Activated naive CD8-positive, alpha-beta T cell treated with anti-CD3 and anti-CD28 coated beads, Interleukin-2, amount 10 ng/mL, durations not matched to agents 7 days and 5 days (primary cell): ENCODE measurements around the gene CREG2. TPM values are rescaled to one million over a fixed set of nuclear protein-coding genes. Genes with fewer than 3 reads are reported as not detected.

Experiments used
- ATAC-seq: fragments of 150-1000 bp; cut with Tn5 transposase; one replicate; pipeline ENCODE4 v1.10.0; 2021; ENCODE audit warnings: low read depth, moderate library complexity
- POLR2A ChIA-PET: fragments of 350-600 bp; sonication (Branson Sonifier 250); formaldehyde crosslinking; loops from one replicate; lab custom pipeline; 2021; ENCODE audit warnings: antibody characterized with exemption; lab: Charles Lee
- DNase-seq: peaks from one replicate; pipeline ENCODE4 v3.0.0; 2021
- H3K27ac Mint-ChIP-seq: one replicate; pipeline ENCODE4 v1.8.0; 2022; ENCODE audit warnings: mild to moderate bottlenecking, mixed read lengths
- H3K27me3 Mint-ChIP-seq: one replicate; pipeline ENCODE4 v1.8.0; 2022; ENCODE audit warnings: mild to moderate bottlenecking, moderate library complexity, mixed read lengths
- H3K36me3 Mint-ChIP-seq: one replicate; pipeline ENCODE4 v1.8.0; 2021; ENCODE audit warnings: mild to moderate bottlenecking, mixed read lengths
- H3K4me1 Mint-ChIP-seq: one replicate; pipeline ENCODE4 v1.8.0; 2021; ENCODE audit warnings: mixed read lengths
- H3K4me3 Mint-ChIP-seq: one replicate; pipeline ENCODE4 v1.8.0; 2022; ENCODE audit warnings: mild to moderate bottlenecking, moderate library complexity, mixed read lengths
- H3K9me3 Mint-ChIP-seq: one replicate; pipeline ENCODE4 v1.8.0; 2021; ENCODE audit warnings: mixed read lengths
- total RNA-seq, 2 experiments: library from RNA; stranded (reverse); gene quantifications; one replicate each; pipeline ENCODE4 v1.2.3, GENCODE V29; 2021

CREG2 gene
- total RNA-seq, 2 experiments from 2014 or later: not detected

- DNase-seq (no peak), ATAC-seq (no peak)
- no peak overlapping the region for H3K27ac Mint-ChIP-seq
- H3K4me1 Mint-ChIP-seq: peaks cover 2% of the 10 kb centered on the region
- POLR2A ChIA-PET: no interaction called here
- H3K27me3 Mint-ChIP-seq: peaks cover 12% of the 10 kb centered on the region
- no peaks in the 10 kb centered on the region for H3K9me3 Mint-ChIP-seq
- no peaks in the 10 kb centered on the region for H3K36me3 Mint-ChIP-seq
- no peak overlapping the region for H3K4me3 Mint-ChIP-seq
These were observed 8.2 kb downstream of the CREG2 start for GRCh38 chr2:101379091-101379490.

DNA sequence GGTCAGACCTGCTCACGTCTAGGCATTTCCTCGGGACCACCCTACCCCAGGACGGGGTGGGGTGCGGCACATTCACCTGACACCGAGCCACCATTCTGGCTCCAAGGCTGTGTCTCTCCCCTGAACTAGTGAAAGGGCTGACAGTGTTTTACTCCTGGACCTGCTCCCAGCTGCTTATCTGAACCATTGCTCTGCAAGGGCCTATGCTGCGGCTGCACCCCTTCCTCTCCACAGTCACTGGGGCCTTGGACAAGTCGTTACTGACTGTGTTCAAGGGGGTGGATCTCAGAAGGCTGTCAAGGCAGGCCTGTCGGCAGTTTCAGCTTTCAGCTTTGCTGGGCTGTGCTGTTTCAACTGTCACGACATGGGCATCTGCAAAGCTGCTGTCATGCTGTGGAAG is 11.7 kb downstream of the CREG2 start:
- ATAC-seq: no peak
- POLR2A ChIA-PET: no interaction called here
- Mint-ChIP-seq H3K27ac (no peak overlapping the region), H3K9me3 (peaks cover 10% of the 10 kb centered on the region), H3K36me3 (no peaks in the 10 kb centered on the region), H3K27me3 (peaks cover 5% of the 10 kb centered on the region), H3K4me1 (peaks cover 2% of the 10 kb centered on the region), H3K4me3 (no peak overlapping the region)
- DNase-seq: no peak

DNA sequence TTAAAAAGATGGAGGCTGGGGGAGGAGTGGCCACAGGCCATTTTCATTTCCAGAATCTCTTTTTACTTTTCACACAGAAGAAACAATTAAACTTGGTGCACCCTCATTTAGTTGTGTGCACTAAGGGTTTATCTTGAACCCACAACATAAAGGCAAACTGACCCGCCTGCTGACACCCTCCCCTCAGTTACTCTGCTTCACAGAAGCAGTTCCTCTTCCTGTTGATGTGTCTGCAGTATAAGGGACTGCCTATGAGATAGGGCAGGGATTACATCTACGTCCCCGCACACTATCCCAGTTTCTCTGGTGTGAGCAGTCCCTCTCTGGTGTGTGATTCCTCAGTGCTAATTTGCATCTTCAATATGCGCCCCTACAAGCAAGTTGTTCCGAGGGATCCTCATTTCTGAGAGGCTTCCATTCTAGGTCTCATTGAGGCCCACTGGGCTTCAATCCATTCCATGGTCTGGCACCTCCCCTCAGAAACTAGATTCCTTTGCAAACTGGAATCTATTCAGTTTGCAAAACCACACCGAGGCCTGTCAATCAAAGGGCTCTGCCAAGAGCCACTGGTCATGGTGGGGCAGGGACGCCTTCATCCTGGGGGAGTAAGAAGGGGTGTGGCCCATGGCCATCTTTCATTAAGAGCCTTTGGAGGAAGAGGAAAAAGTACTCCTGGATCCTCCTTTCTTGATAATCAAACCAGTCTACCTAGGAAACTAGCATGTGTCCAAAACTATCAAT is 12.3 kb downstream of the CREG2 start:
- ATAC-seq (no peak), DNase-seq (no peak)
- H3K4me1 Mint-ChIP-seq: peaks cover 2% of the 10 kb centered on the region
- peaks cover 5% of the 10 kb centered on the region for H3K27me3 Mint-ChIP-seq
- peaks cover 10% of the 10 kb centered on the region for H3K9me3 Mint-ChIP-seq
- POLR2A ChIA-PET: no interaction called here
- H3K27ac Mint-ChIP-seq: no peak overlapping the region
- H3K36me3 Mint-ChIP-seq: no peaks in the 10 kb centered on the region
- H3K4me3 Mint-ChIP-seq: no peak overlapping the region

DNA sequence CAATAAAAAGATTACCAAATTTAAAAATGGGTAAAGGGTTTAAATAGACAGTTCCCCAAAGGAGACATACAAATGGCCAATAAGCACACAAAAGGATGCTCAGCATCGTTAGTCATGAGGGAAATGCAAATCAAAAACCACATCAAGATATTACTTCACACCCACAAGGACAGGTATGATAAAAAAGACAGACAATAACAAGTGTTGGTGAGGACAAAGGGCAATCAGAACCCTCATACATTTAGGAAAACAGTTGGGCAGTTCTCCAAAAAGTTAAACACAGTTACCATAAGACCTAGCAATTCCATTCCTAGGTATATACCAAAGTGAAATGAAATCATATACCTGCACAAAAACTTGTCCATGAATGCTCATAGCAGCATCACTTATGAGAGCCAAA is 14.5 kb downstream of the CREG2 start:
- H3K4me1 Mint-ChIP-seq: peaks cover 2% of the 10 kb centered on the region
- peaks cover 5% of the 10 kb centered on the region for H3K27me3 Mint-ChIP-seq
- no peak for ATAC-seq
- H3K36me3 Mint-ChIP-seq: no peaks in the 10 kb centered on the region
- POLR2A ChIA-PET: no interaction called here
- H3K4me3 Mint-ChIP-seq: no peak overlapping the region
- no peak for DNase-seq
- peaks cover 10% of the 10 kb centered on the region for H3K9me3 Mint-ChIP-seq
- no peak overlapping the region for H3K27ac Mint-ChIP-seq

DNA sequence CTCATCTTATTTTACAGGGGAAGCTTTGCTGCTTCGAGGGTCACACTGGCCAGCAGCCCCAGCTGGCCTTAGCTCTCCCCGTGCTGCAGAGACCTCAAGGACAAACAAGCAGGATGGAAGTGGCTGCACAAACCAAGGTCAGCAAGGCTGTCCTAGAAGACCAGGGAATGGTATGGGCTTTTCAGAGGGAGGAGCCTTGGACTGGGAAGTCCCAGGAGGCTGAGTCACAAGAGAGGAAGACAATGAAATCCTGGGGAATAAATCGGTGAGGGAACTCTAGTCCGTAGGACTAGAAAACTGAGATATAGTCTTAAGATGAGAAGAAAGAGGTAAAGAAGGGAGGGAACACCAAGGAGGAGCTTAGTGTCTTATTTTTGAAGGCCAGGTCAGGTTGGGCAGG is 15.7 kb downstream of the CREG2 start:
- H3K36me3 Mint-ChIP-seq: no peaks in the 10 kb centered on the region
- peaks cover 2% of the 10 kb centered on the region for H3K4me1 Mint-ChIP-seq
- DNase-seq (no peak), ATAC-seq (no peak)
- peaks cover 3% of the 10 kb centered on the region for H3K27me3 Mint-ChIP-seq
- POLR2A ChIA-PET: no interaction called here
- peaks cover 10% of the 10 kb centered on the region for H3K9me3 Mint-ChIP-seq
- no peak overlapping the region for H3K4me3 Mint-ChIP-seq
- H3K27ac Mint-ChIP-seq: peak overlapping the region; percentile 19

DNA sequence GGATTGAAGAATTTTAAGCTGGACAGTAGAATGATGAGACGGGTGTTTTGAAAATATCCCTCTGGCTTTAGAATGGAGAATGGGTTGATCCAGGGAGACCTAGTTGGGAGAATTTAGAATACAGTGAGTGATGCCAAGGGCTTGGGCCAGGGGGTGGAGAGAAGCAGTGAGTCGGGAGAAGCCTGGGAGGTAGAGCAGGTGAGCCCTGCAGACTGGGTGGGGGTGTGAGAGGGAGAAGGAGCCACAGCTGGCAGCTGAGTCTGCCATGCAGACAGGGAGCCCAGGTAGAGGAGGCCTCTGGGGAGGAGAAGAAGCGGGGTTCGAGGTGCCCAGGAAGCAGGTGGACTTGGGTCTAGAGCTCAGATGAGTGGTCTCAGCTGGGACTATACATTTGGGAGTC is 18.2 kb downstream of the CREG2 start:
- POLR2A ChIA-PET: no interaction called here
- no peak overlapping the region for H3K27ac Mint-ChIP-seq
- no peak overlapping the region for H3K4me3 Mint-ChIP-seq
- no peaks in the 10 kb centered on the region for H3K36me3 Mint-ChIP-seq
- ATAC-seq (no peak), DNase-seq (no peak)
- peaks cover 10% of the 10 kb centered on the region for H3K9me3 Mint-ChIP-seq
- H3K27me3 Mint-ChIP-seq: peaks cover 5% of the 10 kb centered on the region
- no peaks in the 10 kb centered on the region for H3K4me1 Mint-ChIP-seq

GRCh38 chr2:101368376-101368775 is 18.9 kb downstream of the CREG2 start:
- peaks cover 9% of the 10 kb centered on the region for H3K9me3 Mint-ChIP-seq

DNA sequence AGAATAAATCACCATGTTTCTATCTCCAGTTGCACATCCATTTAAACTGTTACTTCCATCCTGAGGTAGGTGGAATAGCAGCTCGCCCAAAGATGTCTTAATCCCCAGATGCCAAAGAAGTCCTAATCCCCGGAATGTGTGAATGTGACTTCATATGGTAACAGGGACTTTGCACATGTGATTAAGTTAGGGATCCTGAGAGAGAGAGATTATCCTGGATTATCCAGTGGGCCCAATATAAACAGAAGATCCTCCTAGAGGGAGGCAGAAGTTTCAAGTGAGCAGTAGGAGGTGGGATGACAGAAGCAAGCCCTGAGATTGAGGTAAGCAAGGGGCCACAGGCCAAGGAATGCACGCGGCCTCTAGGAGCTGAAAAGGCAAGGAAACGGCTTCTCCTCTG is 19.8 kb downstream of the CREG2 start:
- Mint-ChIP-seq H3K4me1 (peaks cover under 1% of the 10 kb centered on the region), H3K36me3 (no peaks in the 10 kb centered on the region), H3K4me3 (no peak overlapping the region), H3K27ac (no peak overlapping the region), H3K27me3 (peaks cover 3% of the 10 kb centered on the region), H3K9me3 (peaks cover 6% of the 10 kb centered on the region)
- DNase-seq (no peak), ATAC-seq (no peak)
- POLR2A ChIA-PET: no interaction called here

More at GRCh38 chr2:101368376-101368775, 18.9 kb downstream of the CREG2 start:
- Mint-ChIP-seq H3K36me3 (no peaks in the 10 kb centered on the region), H3K27me3 (peaks cover 5% of the 10 kb centered on the region), H3K4me1 (no peaks in the 10 kb centered on the region), H3K27ac (no peak overlapping the region), H3K4me3 (no peak overlapping the region)
- ATAC-seq (no peak), DNase-seq (no peak)
- POLR2A ChIA-PET: no interaction called here

- ATAC-seq (no peak), DNase-seq (no peak)
- H3K36me3 Mint-ChIP-seq: no peaks in the 10 kb centered on the region
- no peak overlapping the region for H3K27ac Mint-ChIP-seq
- H3K4me1 Mint-ChIP-seq: peaks cover 17% of the 10 kb centered on the region
- H3K4me3 Mint-ChIP-seq: no peak overlapping the region
- H3K27me3 Mint-ChIP-seq: peaks cover 3% of the 10 kb centered on the region
- POLR2A ChIA-PET: no interaction called here
- no peaks in the 10 kb centered on the region for H3K9me3 Mint-ChIP-seq
These were observed 22.4 kb downstream of the CREG2 start for GRCh38 chr2:101364878-101365277.

- H3K4me3 Mint-ChIP-seq: no peak overlapping the region
- no peaks in the 10 kb centered on the region for H3K36me3 Mint-ChIP-seq
- H3K9me3 Mint-ChIP-seq: no peaks in the 10 kb centered on the region
- POLR2A ChIA-PET: no interaction called here
- H3K27me3 Mint-ChIP-seq: peaks cover 5% of the 10 kb centered on the region
- ATAC-seq (no peak), DNase-seq (no peak)
- H3K4me1 Mint-ChIP-seq: peaks cover 18% of the 10 kb centered on the region
- H3K27ac Mint-ChIP-seq: no peak overlapping the region
These were observed 24.5 kb downstream of the CREG2 start for GRCh38 chr2:101362777-101363176.

DNA sequence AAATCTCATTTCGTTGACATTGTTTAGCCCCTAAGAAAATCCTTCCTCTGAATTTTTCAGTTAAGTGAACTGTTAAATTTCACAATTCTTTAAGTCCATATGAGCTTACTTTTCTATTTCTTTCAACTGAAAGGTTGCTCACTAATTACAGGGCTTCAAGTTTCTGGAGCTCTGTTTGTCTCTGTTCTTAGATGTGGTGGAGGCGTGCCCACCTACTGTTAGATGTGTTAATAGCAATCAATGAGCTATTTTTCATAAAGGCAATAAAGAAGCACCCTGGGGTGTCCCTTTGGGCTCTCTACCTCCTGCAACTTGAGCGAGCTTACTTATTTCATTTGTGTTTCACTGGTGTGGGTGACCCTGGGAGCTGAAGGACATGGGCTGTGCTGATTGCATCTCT is 25.0 kb downstream of the CREG2 start:
- DNase-seq (no peak), ATAC-seq (no peak)
- Mint-ChIP-seq H3K9me3 (no peaks in the 10 kb centered on the region), H3K27me3 (peaks cover 5% of the 10 kb centered on the region), H3K4me1 (peaks cover 18% of the 10 kb centered on the region), H3K36me3 (no peaks in the 10 kb centered on the region), H3K4me3 (no peak overlapping the region), H3K27ac (no peak overlapping the region)
- POLR2A ChIA-PET: interaction anchor here (1.3 kb wide), 1 partner anchor 54 kb away, joined by 4 read pairs; the partner anchor contains the start of gene RNF149

DNA sequence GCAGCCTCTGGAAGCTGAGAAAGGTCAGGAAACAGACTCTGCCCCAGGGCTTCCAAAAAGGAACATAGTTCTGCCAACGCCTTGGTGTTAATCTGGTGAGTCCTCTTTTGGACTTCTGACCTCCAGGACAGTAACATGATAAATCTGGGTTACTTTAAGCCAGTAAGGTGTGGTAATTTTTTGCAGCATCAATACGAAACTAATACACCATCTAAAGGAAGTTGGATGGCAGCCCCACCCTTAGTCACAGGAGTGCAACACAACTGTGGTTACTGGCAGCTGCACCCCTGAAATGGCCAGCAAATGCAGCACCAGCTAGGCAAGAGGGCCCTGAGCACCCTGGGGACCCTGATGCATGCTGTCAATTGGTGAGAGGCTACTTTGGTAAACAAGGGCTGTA is 25.8 kb downstream of the CREG2 start:
- Mint-ChIP-seq H3K36me3 (no peaks in the 10 kb centered on the region), H3K4me1 (peaks cover 18% of the 10 kb centered on the region), H3K9me3 (no peaks in the 10 kb centered on the region), H3K27ac (no peak overlapping the region), H3K4me3 (peak overlapping the region; percentile 12), H3K27me3 (peaks cover 5% of the 10 kb centered on the region)
- DNase-seq (no peak), ATAC-seq (peak; percentile 77)
- POLR2A ChIA-PET: interaction anchor here (1.3 kb wide), 1 partner anchor 53 kb away, joined by 4 read pairs; the partner anchor contains the start of gene RNF149

GRCh38 chr2:101361121-101361520 is 26.2 kb downstream of the CREG2 start:
- Mint-ChIP-seq H3K9me3 (no peaks in the 10 kb centered on the region), H3K27ac (peak overlapping the region; percentile 28), H3K27me3 (peaks cover 5% of the 10 kb centered on the region), H3K4me3 (peak overlapping the region; percentile 12), H3K36me3 (no peaks in the 10 kb centered on the region), H3K4me1 (peaks cover 18% of the 10 kb centered on the region)
- POLR2A ChIA-PET: interaction anchor here (1.3 kb wide), 1 partner anchor 52 kb away, joined by 4 read pairs; the partner anchor contains the start of gene RNF149
- no peak for DNase-seq
- ATAC-seq: no peak

GRCh38 chr2:101360232-101360631 is 27.1 kb downstream of the CREG2 start:
- Mint-ChIP-seq H3K27ac (no peak overlapping the region), H3K36me3 (no peaks in the 10 kb centered on the region), H3K4me1 (peaks cover 18% of the 10 kb centered on the region), H3K4me3 (no peak overlapping the region), H3K27me3 (peaks cover 3% of the 10 kb centered on the region), H3K9me3 (no peaks in the 10 kb centered on the region)
- DNase-seq (no peak), ATAC-seq (no peak)
- POLR2A ChIA-PET: no interaction called here
